K562 (cell line): ENCODE results near the gene ALB. TPM values are rescaled to one million over a fixed set of nuclear protein-coding genes. Genes with fewer than 3 reads are reported as not detected.

Experiments
- ATAC-seq: fragments of 200-7000 bp; cut with Tn5 transposase; 3 replicates; pipeline ENCODE4 v1.9.1; 2020; ENCODE audit warnings: moderate library complexity
- BruUV-seq: library from RNA; stranded (reverse); fragments of 400-500 nt; replicated peaks from 2 replicates; lab custom pipeline; 2021; lab: Mats Ljungman, UMichigan
- CTCF ChIA-PET: fragments of 300-600 bp; formaldehyde crosslinking; extraction: SDS; loops from one replicate; lab custom pipeline; 2021; ENCODE audit warnings: low intra/inter-chr PET ratio; lab: Yijun Ruan, JAX
- POLR2A ChIA-PET: fragments of 300-600, 350-650 bp; sonication (Branson Sonifier 250); formaldehyde crosslinking; extraction: SDS; loops from one replicate; lab custom pipeline; 2021; ENCODE audit warnings: antibody characterized with exemption, inconsistent platforms; lab: Yijun Ruan, JAX
- DNase-seq, 4 experiments: peaks; one replicate each; pipeline versions ENCODE4 v3.0.0 to v3.0.0-alpha.2; 2011 to 2018; ENCODE audit warnings: low spot score in 3 of 4, mixed read lengths in 3 of 4; ENCODE audit errors: extremely low read depth in 1 of 4
- FAIRE-seq: peaks from 2 replicates; lab custom pipeline; 2011; peaks lifted over from hg19 to GRCh38; lab: Jason Lieb, UNC
- H2AFZ ChIP-seq: 2 replicates; pipeline ENCODE4 v1.6.0; 2011; ENCODE audit warnings: low read depth, low read length, control low read depth, inconsistent platforms
- H3K27ac ChIP-seq: fragments of 200-600 bp; 3 replicates; pipeline ENCODE4 v1.8.0; 2011; ENCODE audit warnings: low read depth, mild to moderate bottlenecking, control low read depth, inconsistent platforms, low read length, moderate library complexity, mixed read lengths; ENCODE audit errors: extremely low read depth
- H3K27me3 ChIP-seq, 2 experiments: fragments of 300-600 bp in 1 of 2; 2 replicates in 1 of 2; 3 replicates in 1 of 2; pipeline versions ENCODE4 v1.6.0 to v1.8.0; 2011; ENCODE audit warnings: inconsistent platforms in 2 of 2, low read length in 2 of 2, mild to moderate bottlenecking in 1 of 2, mixed read lengths in 1 of 2, moderate library complexity in 1 of 2; ENCODE audit not compliant: control insufficient read depth in 2 of 2, insufficient read depth in 2 of 2
- H3K36me3 ChIP-seq: fragments of 300-600 bp; 3 replicates; pipeline ENCODE4 v1.8.0; 2011; ENCODE audit warnings: mild to moderate bottlenecking, low read length, inconsistent platforms; ENCODE audit not compliant: control insufficient read depth, insufficient read depth
- H3K4me1 ChIP-seq, 2 experiments: fragments of 200-600 bp in 1 of 2; replicated peaks in 1 of 2; 2 replicates in 1 of 2; 3 replicates in 1 of 2; pipeline versions ENCODE4 v1.5.1 to v1.8.0; 2011; ENCODE audit warnings: inconsistent platforms in 2 of 2, low read length in 2 of 2, mild to moderate bottlenecking in 1 of 2, mixed read lengths in 1 of 2, moderate library complexity in 1 of 2; ENCODE audit not compliant: control insufficient read depth in 2 of 2, insufficient read depth in 2 of 2
- H3K4me2 ChIP-seq: 2 replicates; pipeline ENCODE4 v1.6.1; 2011; ENCODE audit warnings: low read length, control low read depth, inconsistent platforms, mixed read lengths; ENCODE audit not compliant: insufficient read depth
- H3K4me3 ChIP-seq: fragments of 200-600 bp; sonication (generic), shearing (Covaris generic); 2 replicates; pipeline ENCODE4 v1.5.1; 2016; ENCODE audit warnings: control low read depth, inconsistent platforms
- H3K79me2 ChIP-seq: fragments of 200-600 bp; 3 replicates; pipeline ENCODE4 v1.8.0; 2011; ENCODE audit warnings: low read length, inconsistent platforms; ENCODE audit not compliant: control insufficient read depth, insufficient read depth
- H3K9ac ChIP-seq, 2 experiments: 2 replicates each; pipeline versions ENCODE4 v1.6.0 to v1.6.1; 2011; ENCODE audit warnings: low read depth in 2 of 2, low read length in 2 of 2, control low read depth in 1 of 2, inconsistent platforms in 1 of 2, mild to moderate bottlenecking in 1 of 2, mixed read lengths in 1 of 2; ENCODE audit not compliant: insufficient read depth in 1 of 2
- H3K9me1 ChIP-seq: one replicate; pipeline ENCODE4 v1.6.0; 2011; ENCODE audit warnings: inconsistent platforms, mild to moderate bottlenecking, low read length, moderate library complexity; ENCODE audit not compliant: control insufficient read depth, insufficient read depth
- H3K9me3 ChIP-seq: replicated peaks from 2 replicates; pipeline ENCODE4 v1.5.1; 2011; ENCODE audit warnings: low read depth, low read length, inconsistent platforms; ENCODE audit not compliant: control insufficient read depth, insufficient read depth
- H4K20me1 ChIP-seq: replicated peaks from 2 replicates; pipeline ENCODE4 v1.6.1; 2011; ENCODE audit warnings: low read length, inconsistent platforms, mixed read lengths; ENCODE audit not compliant: control insufficient read depth, insufficient read depth
- CBFA2T3 ChIP-seq: fragments of 450-650 bp; IDR thresholded peaks from 2 replicates; pipeline ENCODE4 v1.6.1; 2017
- CTBP1 ChIP-seq: fragments of 450-650 bp; IDR thresholded peaks from 2 replicates; pipeline ENCODE4 v1.6.1; 2016; ENCODE audit warnings: borderline replicate concordance
- DPF2 ChIP-seq: fragments of 450-650 bp; IDR thresholded peaks from 2 replicates; pipeline ENCODE4 v1.6.1; 2016
- EP300 ChIP-seq: IDR thresholded peaks from 2 replicates; pipeline ENCODE4 v1.6.1; 2012; ENCODE audit warnings: low read length, improper control_type of control experiment
- FOXM1 ChIP-seq, 2 experiments: fragments of 450-650 bp in 1 of 2; sonication (generic) in 1 of 2; formaldehyde crosslinking in 1 of 2; IDR thresholded peaks; 2 replicates each; pipeline versions ENCODE4 v1.6.1 to v1.9.0; 2017 to 2022; ENCODE audit warnings: low read depth in 2 of 2, mild to moderate bottlenecking in 2 of 2, missing genetic modification reagents in 1 of 2, moderate library complexity in 1 of 2
- GTF2E2 ChIP-seq: fragments of 200-800 bp; sonication (Bioruptor generic); IDR thresholded peaks from 2 replicates; pipeline ENCODE4 v1.6.1; 2016; ENCODE audit warnings: missing genetic modification characterization, missing compliant biosample characterization
- JUND ChIP-seq, 2 experiments: IDR thresholded peaks; 2 replicates in 1 of 2; 3 replicates in 1 of 2; pipeline ENCODE4 v1.6.1; 2011; ENCODE audit warnings: borderline replicate concordance in 2 of 2, low read depth in 2 of 2, low read length in 2 of 2, improper control_type of control experiment in 1 of 2, missing biosample characterization in 1 of 2, missing genetic modification characterization in 1 of 2, missing genetic modification reagents in 1 of 2
- KDM1A ChIP-seq, 2 experiments: fragments of 450-650 bp; IDR thresholded peaks; 2 replicates each; pipeline ENCODE4 v1.6.1; 2016; ENCODE audit warnings: mild to moderate bottlenecking in 2 of 2
- KDM4B ChIP-seq, 2 experiments: fragments of 450-650 bp in 1 of 2; sonication (generic) in 1 of 2; IDR thresholded peaks; 2 replicates each; pipeline ENCODE4 v1.6.1; 2016 to 2017; ENCODE audit warnings: borderline replicate concordance in 2 of 2, antibody characterized with exemption in 1 of 2, low read depth in 1 of 2, mild to moderate bottlenecking in 1 of 2
- KLF16 ChIP-seq: IDR thresholded peaks from 2 replicates; pipeline ENCODE4 v1.6.1; 2016; ENCODE audit warnings: antibody characterized with exemption
- MITF ChIP-seq: IDR thresholded peaks from 2 replicates; pipeline ENCODE4 v1.6.1; 2014; ENCODE audit warnings: antibody characterized with exemption
- MTA1 ChIP-seq: fragments of 450-650 bp; IDR thresholded peaks from 2 replicates; pipeline ENCODE4 v1.6.1; 2017; ENCODE audit warnings: borderline replicate concordance
- PML ChIP-seq: IDR thresholded peaks from 2 replicates; pipeline ENCODE4 v1.6.1; 2012; ENCODE audit warnings: low read length, inconsistent platforms
- PRDM10 ChIP-seq: fragments of 450-650 bp; IDR thresholded peaks from 2 replicates; pipeline ENCODE4 v1.6.1; 2018; ENCODE audit not compliant: partially characterized antibody
- RCOR1 ChIP-seq, 2 experiments: IDR thresholded peaks; 2 replicates each; pipeline ENCODE4 v1.6.1; 2012; ENCODE audit warnings: low read depth in 2 of 2, low read length in 2 of 2, borderline replicate concordance in 1 of 2, improper control_type of control experiment in 1 of 2
- SMARCA4 ChIP-seq: fragments of 450-650 bp; IDR thresholded peaks from 2 replicates; pipeline ENCODE4 v1.6.1; 2016
- SOX6 ChIP-seq: fragments of 450-650 bp; IDR thresholded peaks from 2 replicates; pipeline ENCODE4 v1.6.1; 2014; ENCODE audit warnings: mild to moderate bottlenecking
- TAL1 ChIP-seq: fragments of 450-650 bp; IDR thresholded peaks from 2 replicates; pipeline ENCODE4 v1.6.1; 2016; ENCODE audit warnings: mild to moderate bottlenecking
- TEAD4 ChIP-seq, 2 experiments: sonication (generic) in 1 of 2; formaldehyde crosslinking in 1 of 2; IDR thresholded peaks; 2 replicates each; pipeline versions ENCODE4 v1.6.1 to v1.8.0; 2012 to 2022; ENCODE audit warnings: borderline replicate concordance in 1 of 2, inconsistent platforms in 1 of 2, low read length in 1 of 2, mild to moderate bottlenecking in 1 of 2, missing genetic modification reagents in 1 of 2
- WGBS: fragments of 100-300 bp; shearing (Covaris generic); methylation state at CpG from one replicate; pipeline ENCODE4 v1.1.6; 2016; ENCODE audit warnings: low coverage, mixed read lengths; ENCODE audit not compliant: insufficient coverage; ENCODE audit errors: missing lambda C conversion rate; 5-methylcytosine and 5-hydroxymethylcytosine counted together
- in situ Hi-C: fragments of 300-500 bp; cut with MboI; formaldehyde crosslinking; loops from 4 replicates; pipeline ENCODE4 v1.15.0; 2018; ENCODE audit warnings: inconsistent platforms, mixed read lengths
- intact Hi-C: fragments of 100-400 bp; cut with micrococcal nuclease; formaldehyde crosslinking; loops from 2 replicates; pipeline ENCODE4 v1.14.2; 2022
- polyA plus RNA-seq, 8 experiments: library from polyadenylated mRNA; depleted of rRNA in 4 of 8; stranded (reverse) in 5 of 8; unstranded in 3 of 8; fragments of >200 nt; fragmentation: Nextera tagmentation in 2 of 8; fragmentation: Illumina TruSeq in 1 of 8; extraction: Ambion mirVana in 2 of 8; extraction: Trizol in 1 of 8; gene quantifications; 2 replicates each; pipeline versions ENCODE4 v1.2.1 to v1.2.3, GENCODE V29; 2011 to 2014; ENCODE audit warnings: inconsistent platforms in 1 of 8, missing spikeins in 1 of 8
- total RNA-seq, 7 experiments: library from RNA; depleted of rRNA in 6 of 7; stranded (reverse); fragments of >200 nt in 6 of 7; fragmentation: Illumina TruSeq in 2 of 7; extraction: Trizol in 2 of 7; gene quantifications; 2 replicates each; pipeline versions ENCODE4 v1.2.1 to v1.2.3, GENCODE V29; 2011 to 2021; ENCODE audit warnings: low replicate concordance in 1 of 7

Gene ALB
- total and polyA plus RNA-seq, 9 of the 15 experiments (the other 6 are each of a cell fraction or from before 2014, with no cell fraction given): 0.04 to 18.5 (median 0.20) TPM; not detected in 2

- intact Hi-C loops: loop anchor here (5.0 kb wide), 1 partner anchor 91 kb away; no protein-coding TSS in a partner anchor
- H3K36me3 ChIP-seq: no peaks in the 10 kb centered on the region
- H3K9me1 ChIP-seq: no peaks in the 10 kb centered on the region
- no peaks in the 10 kb centered on the region for H3K27me3 ChIP-seq
- in situ Hi-C loops: no loop called here
- H4K20me1 ChIP-seq: no peaks in the 10 kb centered on the region
- H3K79me2 ChIP-seq: no peaks in the 10 kb centered on the region
- no TSS peak for BruUV-seq
- POLR2A ChIA-PET: no interaction called here
- no peak overlapping the region for H3K4me3 ChIP-seq
- CTCF ChIA-PET: no interaction called here
- DNase-seq (peak in 1 of 4 experiments; percentile 23), ATAC-seq (no peak), FAIRE-seq (no peak)
- H2AFZ ChIP-seq: no peak overlapping the region
- no peaks in the 10 kb centered on the region for H3K9me3 ChIP-seq
- H3K9ac ChIP-seq: no peak overlapping the region
- peaks cover 0 to 13% of the 10 kb centered on the region in 2 experiments; a peak in 2 of 5 replicates for H3K4me1 ChIP-seq
- WGBS: 14% methylated on average over 2 of the region's 2 CpGs
- no peak overlapping the region for H3K4me2 ChIP-seq
- no peak overlapping the region for H3K27ac ChIP-seq
- TF ChIP-seq MTA1 (peak; percentile 45; the same call in 1 of the 2 replicates), FOXM1 (IDR thresholded peaks at IDR 0.05; ENCODE audit: low read depth) (peak; percentile 38; the same call in 1 of the 2 replicates), FOXM1 (CRISPR knock-in tag; IDR thresholded peaks at IDR 0.05; ENCODE audit: low read depth) (no peak), TAL1 (peak; percentile 52), CBFA2T3 (peak; percentile 73), PML (peak; percentile 47; the same call in 1 of the 2 replicates), JUND (IDR thresholded peaks at IDR 0.05; ENCODE audit: borderline replicate concordance, low read depth, low read length) (0 out of 2 replicates have a peak, but pooled peaks have one; percentile 15), JUND (tag; IDR thresholded peaks at IDR 0.05; ENCODE audit: borderline replicate concordance, low read depth, low read length) (no peak), DPF2 (peak; percentile 29; the same call in 1 of the 2 replicates), KDM1A (IDR thresholded peaks at IDR 0.05) (peak; percentile 27 to 32; a peak in 1 of 4 replicates), KDM4B (IDR thresholded peaks at IDR 0.05; ENCODE audit: borderline replicate concordance in 2 of 2, low read depth in 1 of 2) (no peak), CTBP1 (peak; percentile 80; the same call in 1 of the 2 replicates), EP300 (peak; percentile 59), SMARCA4 (peak; percentile 66; the same call in 1 of the 2 replicates), GTF2E2 (no peak), MITF (0 out of 2 replicates have a peak, but pooled peaks have one; percentile 45), TEAD4 (IDR thresholded peaks at IDR 0.05; ENCODE audit: low read length) (peak; percentile 82; the same call in 1 of the 2 replicates), TEAD4 (CRISPR knock-in tag; IDR thresholded peaks at IDR 0.05; ENCODE audit: borderline replicate concordance) (no peak), SOX6 (peak; percentile 95), KLF16 (peak; percentile 49; the same call in 1 of the 2 replicates), RCOR1 (IDR thresholded peaks at IDR 0.05; ENCODE audit: borderline replicate concordance in 1 of 2, low read depth in 2 of 2, low read length in 2 of 2) (peak; percentile 11 to 89; a peak in 2 of 4 replicates), PRDM10 (no peak)
Observed at GRCh38 chr4:73433140-73433539, 29.1 kb downstream of the ALB start.
